GM23338 (cell line): Measurements from ENCODE around the gene ENDOV. TPM values are rescaled to one million over a fixed set of nuclear protein-coding genes. Genes with fewer than 3 reads are reported as not detected.

Experiments
- ATAC-seq: fragments of 200-7000 bp; cut with Tn5 transposase; 3 replicates; pipeline ENCODE4 v1.9.1; 2020
- DNase-seq: peaks from one replicate; pipeline ENCODE4 v3.0.0-alpha.2; 2015; ENCODE audit warnings: low spot score
- H2AFZ ChIP-seq: fragments of 200-600 bp; sonication (generic); 2 replicates; pipeline ENCODE4 v1.8.0; 2016; ENCODE audit warnings: antibody characterized with exemption, mild to moderate bottlenecking, moderate library complexity
- H3F3A ChIP-seq: fragments of 200-600 bp; sonication (generic); replicated peaks from 2 replicates; pipeline ENCODE4 v1.8.0; 2017; ENCODE audit warnings: antibody characterized with exemption, mixed run types, low read depth
- H3K27ac ChIP-seq: fragments of 200-600 bp; sonication (generic); 2 replicates; pipeline ENCODE4 v1.6.1; 2016; ENCODE audit warnings: low read depth
- H3K27me3 ChIP-seq: fragments of 200-600 bp; sonication (generic); 2 replicates; pipeline ENCODE4 v1.8.0; 2016; ENCODE audit warnings: mild to moderate bottlenecking, mixed run types, moderate library complexity; ENCODE audit not compliant: insufficient read depth
- H3K36me3 ChIP-seq: fragments of 200-600 bp; sonication (generic); 2 replicates; pipeline ENCODE4 v1.8.0; 2016; ENCODE audit warnings: mild to moderate bottlenecking; ENCODE audit not compliant: insufficient read depth
- H3K4me1 ChIP-seq: fragments of 200-600 bp; sonication (generic); 2 replicates; pipeline ENCODE4 v1.8.0; 2016; ENCODE audit warnings: mild to moderate bottlenecking, moderate library complexity; ENCODE audit not compliant: insufficient read depth
- H3K4me2 ChIP-seq: fragments of 200-600 bp; sonication (generic); 2 replicates; pipeline ENCODE4 v1.7.1; 2017; ENCODE audit warnings: mixed run types
- H3K4me3 ChIP-seq: fragments of 200-600 bp; sonication (generic); 2 replicates; pipeline ENCODE4 v1.6.1; 2016; ENCODE audit warnings: mixed run types
- H3K79me2 ChIP-seq: fragments of 200-600 bp; sonication (generic); replicated peaks from 2 replicates; pipeline ENCODE4 v1.8.0; 2017; ENCODE audit warnings: mild to moderate bottlenecking; ENCODE audit not compliant: insufficient read depth
- H3K9me2 ChIP-seq: fragments of 200-600 bp; sonication (generic); 2 replicates; pipeline ENCODE4 v1.8.0; 2017; ENCODE audit not compliant: insufficient read depth
- H4K20me1 ChIP-seq: fragments of 200-600 bp; sonication (generic); replicated peaks from 2 replicates; pipeline ENCODE4 v1.8.0; 2017; ENCODE audit warnings: mild to moderate bottlenecking; ENCODE audit not compliant: insufficient read depth
- H3K27ac Mint-ChIP-seq: 2 replicates; pipeline ENCODE4 v1.8.0; 2020; ENCODE audit warnings: inconsistent platforms, mild to moderate bottlenecking, moderate library complexity, mixed read lengths
- H3K27me3 Mint-ChIP-seq: 3 replicates; pipeline ENCODE4 v1.8.0; 2022; ENCODE audit warnings: low read depth, mild to moderate bottlenecking, moderate library complexity, mixed read lengths, inconsistent platforms; ENCODE audit not compliant: insufficient read depth, poor library complexity
- H3K36me3 Mint-ChIP-seq: 3 replicates; pipeline ENCODE4 v1.8.0; 2021; ENCODE audit warnings: low read depth, mild to moderate bottlenecking, inconsistent platforms, moderate library complexity, mixed read lengths
- H3K4me1 Mint-ChIP-seq: 3 replicates; pipeline ENCODE4 v1.8.0; 2020; ENCODE audit warnings: mild to moderate bottlenecking, inconsistent platforms, mixed read lengths
- H3K4me3 Mint-ChIP-seq: 3 replicates; pipeline ENCODE4 v1.8.0; 2021; ENCODE audit warnings: moderate library complexity, mild to moderate bottlenecking, inconsistent platforms, mixed read lengths
- H3K9me3 Mint-ChIP-seq: 3 replicates; pipeline ENCODE4 v1.8.0; 2020; ENCODE audit warnings: moderate library complexity, mild to moderate bottlenecking, inconsistent platforms, mixed read lengths
- CREB1 ChIP-seq: fragments of 250-450 bp; sonication (Bioruptor Pico); IDR thresholded peaks from 2 replicates; pipeline ENCODE4 v1.5.0; 2020; ENCODE audit warnings: low read depth, mild to moderate bottlenecking, moderate library complexity
- EZH2 ChIP-seq: fragments of 200-600 bp; sonication (generic); IDR thresholded peaks from one replicate; pipeline ENCODE4 v1.8.0; 2017; ENCODE audit warnings: antibody characterized with exemption, mild to moderate bottlenecking, low read depth; ENCODE audit not compliant: unreplicated experiment
- EZH2phosphoT487 ChIP-seq: fragments of 200-600 bp; sonication (generic); IDR thresholded peaks from one replicate; pipeline ENCODE4 v1.8.1; 2018; ENCODE audit warnings: antibody characterized with exemption; ENCODE audit not compliant: unreplicated experiment
- NANOG ChIP-seq: IDR thresholded peaks from 2 replicates; pipeline ENCODE4 v1.6.1; 2016; ENCODE audit warnings: antibody characterized with exemption, borderline replicate concordance
- POLR2AphosphoS5 ChIP-seq: IDR thresholded peaks from 2 replicates; pipeline ENCODE4 v1.6.1; 2016; ENCODE audit warnings: antibody characterized with exemption, low read depth
- ZNF114 ChIP-seq: fragments of 250-450 bp; sonication (Bioruptor Pico); IDR thresholded peaks from 2 replicates; pipeline ENCODE4 v1.5.0; 2020; ENCODE audit warnings: mild to moderate bottlenecking, moderate library complexity
- ZNF331 ChIP-seq: fragments of 250-450 bp; sonication (Bioruptor Pico); IDR thresholded peaks from 2 replicates; pipeline ENCODE4 v1.5.0; 2020; ENCODE audit warnings: low read depth, mild to moderate bottlenecking, moderate library complexity
- polyA plus RNA-seq: library from polyadenylated mRNA; unstranded; fragments of >200 nt; fragmentation: Nextera tagmentation; extraction: Ambion mirVana; gene quantifications from 2 replicates; pipeline ENCODE4 v1.2.1, GENCODE V29; 2016
- total RNA-seq: library from RNA; depleted of rRNA; stranded (reverse); fragments of >200 nt; shearing (Covaris generic); gene quantifications from 2 replicates; pipeline ENCODE4 v1.2.3, GENCODE V29; 2014
- TF ChIP-seq, protein P1 (sequence below): IDR thresholded peaks from 2 replicates; pipeline ENCODE4 v1.6.1; 2016; ENCODE audit warnings: antibody characterized with exemption
- TF ChIP-seq, protein P2 (sequence below): IDR thresholded peaks from one replicate; pipeline ENCODE4 v1.6.1; 2018; ENCODE audit warnings: antibody characterized with exemption; ENCODE audit not compliant: unreplicated experiment
- TF ChIP-seq, protein P3 (sequence below): fragments of 250-450 bp; sonication (Bioruptor Pico); IDR thresholded peaks from 2 replicates; pipeline ENCODE4 v1.5.0; 2020; ENCODE audit warnings: mild to moderate bottlenecking, moderate library complexity

Gene ENDOV
- total and polyA plus RNA-seq, 2 experiments from 2014 or later: 11.5 to 16.1 TPM

DNA sequence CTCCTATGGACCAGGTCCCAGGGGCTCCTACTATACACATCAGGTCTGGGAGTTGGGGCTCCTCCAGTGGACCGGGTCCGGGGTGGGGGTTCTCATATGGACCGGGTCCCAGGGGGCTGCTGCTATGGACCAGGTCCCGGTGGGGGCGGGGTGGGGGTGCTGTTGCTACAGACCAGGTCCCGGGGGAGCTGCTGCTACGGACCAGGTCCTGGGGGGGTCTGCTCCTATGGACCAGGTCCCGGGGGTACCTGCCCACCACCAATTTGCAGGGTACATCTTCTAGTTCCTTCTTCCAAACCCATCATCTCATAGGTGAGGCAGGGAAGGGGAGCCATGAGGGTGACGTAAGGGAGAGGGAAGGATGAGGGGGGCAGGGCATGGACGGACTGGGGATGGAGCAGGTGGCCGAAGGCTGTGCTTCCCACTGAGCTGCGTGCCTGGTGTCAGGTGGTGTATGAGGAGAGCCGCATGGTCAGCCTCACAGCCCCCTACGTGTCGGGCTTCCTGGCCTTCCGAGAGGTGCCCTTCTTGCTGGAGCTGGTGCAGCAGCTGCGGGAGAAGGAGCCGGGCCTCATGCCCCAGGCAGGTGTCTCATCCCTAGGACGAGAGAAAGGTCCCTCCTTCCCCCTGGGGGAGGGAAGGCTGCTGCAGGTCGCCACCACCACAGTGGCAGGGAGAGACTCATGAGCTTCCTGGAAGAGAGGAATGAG, 6.6 kb downstream of the ENDOV start:
- Mint-ChIP-seq H3K36me3 (peaks cover 4% of the 10 kb centered on the region; the same call in 2 of the 3 replicates), H3K27ac (no peak overlapping the region), H3K9me3 (no peaks in the 10 kb centered on the region), H3K4me3 (no peak overlapping the region), H3K4me1 (no peaks in the 10 kb centered on the region; the same call in 2 of the 3 replicates), H3K27me3 (peaks cover 16% of the 10 kb centered on the region)
- Histone ChIP-seq H3K4me2 (no peak overlapping the region), H3K79me2 (0 out of 2 replicates have a peak, but pooled peaks cover 2% of the 10 kb centered on the region), H3K27me3 (no peaks in the 10 kb centered on the region), H2AFZ (no peak overlapping the region), H4K20me1 (peaks cover 4% of the 10 kb centered on the region; the same call in 1 of the 2 replicates), H3K27ac (no peak overlapping the region), H3F3A (no peaks in the 10 kb centered on the region), H3K4me3 (no peak overlapping the region), H3K9me2 (no peaks in the 10 kb centered on the region), H3K4me1 (no peaks in the 10 kb centered on the region), H3K36me3 (no peaks in the 10 kb centered on the region)
- TF ChIP-seq EZH2 (no peak), NANOG (no peak), EZH2phosphoT487 (no peak), POLR2AphosphoS5 (no peak)
- TF ChIP-seq, protein P1, sequence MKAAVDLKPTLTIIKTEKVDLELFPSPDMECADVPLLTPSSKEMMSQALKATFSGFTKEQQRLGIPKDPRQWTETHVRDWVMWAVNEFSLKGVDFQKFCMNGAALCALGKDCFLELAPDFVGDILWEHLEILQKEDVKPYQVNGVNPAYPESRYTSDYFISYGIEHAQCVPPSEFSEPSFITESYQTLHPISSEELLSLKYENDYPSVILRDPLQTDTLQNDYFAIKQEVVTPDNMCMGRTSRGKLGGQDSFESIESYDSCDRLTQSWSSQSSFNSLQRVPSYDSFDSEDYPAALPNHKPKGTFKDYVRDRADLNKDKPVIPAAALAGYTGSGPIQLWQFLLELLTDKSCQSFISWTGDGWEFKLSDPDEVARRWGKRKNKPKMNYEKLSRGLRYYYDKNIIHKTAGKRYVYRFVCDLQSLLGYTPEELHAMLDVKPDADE: no peak
- peak; percentile 14; the same call in 1 of the 3 replicates for ATAC-seq
- DNase-seq: no peak

DNA sequence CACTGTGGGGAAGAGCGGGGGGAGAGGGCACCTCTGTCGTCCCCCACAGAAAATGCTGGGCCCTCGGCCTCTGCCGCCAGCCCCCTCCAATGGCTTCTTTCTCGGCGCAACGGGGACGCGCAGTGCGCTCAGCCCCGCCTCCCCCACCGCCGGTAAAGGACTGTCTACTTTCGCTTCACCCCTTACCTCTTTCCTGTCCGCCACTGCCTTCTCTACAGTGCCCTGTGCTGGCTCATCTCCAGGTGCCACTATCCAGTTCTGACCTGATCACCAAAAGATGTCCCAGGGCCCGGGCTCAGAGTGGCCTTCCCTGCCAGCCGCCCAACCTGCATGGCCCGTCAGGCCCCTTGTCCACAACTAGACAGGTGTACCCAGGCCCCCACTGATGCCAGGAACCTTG, 7.3 kb downstream of the ENDOV start:
- no peaks in the 10 kb centered on the region for H3K27me3 ChIP-seq
- H3K4me3 Mint-ChIP-seq: no peak overlapping the region
- H3K36me3 Mint-ChIP-seq: peaks cover under 1% of the 10 kb centered on the region; the same call in 2 of the 3 replicates
- H3K79me2 ChIP-seq: no peaks in the 10 kb centered on the region
- peaks cover 2% of the 10 kb centered on the region; the same call in 1 of the 2 replicates for H4K20me1 ChIP-seq
- peaks cover 16% of the 10 kb centered on the region for H3K27me3 Mint-ChIP-seq
- no peaks in the 10 kb centered on the region for H3F3A ChIP-seq
- peaks cover 4% of the 10 kb centered on the region for H3K4me1 Mint-ChIP-seq
- H3K9me3 Mint-ChIP-seq: no peaks in the 10 kb centered on the region
- no peaks in the 10 kb centered on the region for H3K9me2 ChIP-seq
- H3K4me1 ChIP-seq: no peaks in the 10 kb centered on the region
- H3K36me3 ChIP-seq: no peaks in the 10 kb centered on the region
- no peak overlapping the region for H2AFZ ChIP-seq
- H3K4me3 ChIP-seq: no peak overlapping the region
- no peak overlapping the region for H3K27ac Mint-ChIP-seq
- no peak overlapping the region for H3K4me2 ChIP-seq
- no peak for DNase-seq
- ATAC-seq: no peak
- H3K27ac ChIP-seq: no peak overlapping the region
- no peak for TF ChIP-seq ZNF114 (CRISPR knock-in tag)
- no peak for TF ChIP-seq ZNF331 (CRISPR knock-in tag)
- TF ChIP-seq NANOG: no peak
- no peak for TF ChIP-seq EZH2phosphoT487
- no peak for TF ChIP-seq POLR2AphosphoS5
- TF ChIP-seq, protein P2, sequence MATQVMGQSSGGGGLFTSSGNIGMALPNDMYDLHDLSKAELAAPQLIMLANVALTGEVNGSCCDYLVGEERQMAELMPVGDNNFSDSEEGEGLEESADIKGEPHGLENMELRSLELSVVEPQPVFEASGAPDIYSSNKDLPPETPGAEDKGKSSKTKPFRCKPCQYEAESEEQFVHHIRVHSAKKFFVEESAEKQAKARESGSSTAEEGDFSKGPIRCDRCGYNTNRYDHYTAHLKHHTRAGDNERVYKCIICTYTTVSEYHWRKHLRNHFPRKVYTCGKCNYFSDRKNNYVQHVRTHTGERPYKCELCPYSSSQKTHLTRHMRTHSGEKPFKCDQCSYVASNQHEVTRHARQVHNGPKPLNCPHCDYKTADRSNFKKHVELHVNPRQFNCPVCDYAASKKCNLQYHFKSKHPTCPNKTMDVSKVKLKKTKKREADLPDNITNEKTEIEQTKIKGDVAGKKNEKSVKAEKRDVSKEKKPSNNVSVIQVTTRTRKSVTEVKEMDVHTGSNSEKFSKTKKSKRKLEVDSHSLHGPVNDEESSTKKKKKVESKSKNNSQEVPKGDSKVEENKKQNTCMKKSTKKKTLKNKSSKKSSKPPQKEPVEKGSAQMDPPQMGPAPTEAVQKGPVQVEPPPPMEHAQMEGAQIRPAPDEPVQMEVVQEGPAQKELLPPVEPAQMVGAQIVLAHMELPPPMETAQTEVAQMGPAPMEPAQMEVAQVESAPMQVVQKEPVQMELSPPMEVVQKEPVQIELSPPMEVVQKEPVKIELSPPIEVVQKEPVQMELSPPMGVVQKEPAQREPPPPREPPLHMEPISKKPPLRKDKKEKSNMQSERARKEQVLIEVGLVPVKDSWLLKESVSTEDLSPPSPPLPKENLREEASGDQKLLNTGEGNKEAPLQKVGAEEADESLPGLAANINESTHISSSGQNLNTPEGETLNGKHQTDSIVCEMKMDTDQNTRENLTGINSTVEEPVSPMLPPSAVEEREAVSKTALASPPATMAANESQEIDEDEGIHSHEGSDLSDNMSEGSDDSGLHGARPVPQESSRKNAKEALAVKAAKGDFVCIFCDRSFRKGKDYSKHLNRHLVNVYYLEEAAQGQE: no peak
- TF ChIP-seq, protein P3, sequence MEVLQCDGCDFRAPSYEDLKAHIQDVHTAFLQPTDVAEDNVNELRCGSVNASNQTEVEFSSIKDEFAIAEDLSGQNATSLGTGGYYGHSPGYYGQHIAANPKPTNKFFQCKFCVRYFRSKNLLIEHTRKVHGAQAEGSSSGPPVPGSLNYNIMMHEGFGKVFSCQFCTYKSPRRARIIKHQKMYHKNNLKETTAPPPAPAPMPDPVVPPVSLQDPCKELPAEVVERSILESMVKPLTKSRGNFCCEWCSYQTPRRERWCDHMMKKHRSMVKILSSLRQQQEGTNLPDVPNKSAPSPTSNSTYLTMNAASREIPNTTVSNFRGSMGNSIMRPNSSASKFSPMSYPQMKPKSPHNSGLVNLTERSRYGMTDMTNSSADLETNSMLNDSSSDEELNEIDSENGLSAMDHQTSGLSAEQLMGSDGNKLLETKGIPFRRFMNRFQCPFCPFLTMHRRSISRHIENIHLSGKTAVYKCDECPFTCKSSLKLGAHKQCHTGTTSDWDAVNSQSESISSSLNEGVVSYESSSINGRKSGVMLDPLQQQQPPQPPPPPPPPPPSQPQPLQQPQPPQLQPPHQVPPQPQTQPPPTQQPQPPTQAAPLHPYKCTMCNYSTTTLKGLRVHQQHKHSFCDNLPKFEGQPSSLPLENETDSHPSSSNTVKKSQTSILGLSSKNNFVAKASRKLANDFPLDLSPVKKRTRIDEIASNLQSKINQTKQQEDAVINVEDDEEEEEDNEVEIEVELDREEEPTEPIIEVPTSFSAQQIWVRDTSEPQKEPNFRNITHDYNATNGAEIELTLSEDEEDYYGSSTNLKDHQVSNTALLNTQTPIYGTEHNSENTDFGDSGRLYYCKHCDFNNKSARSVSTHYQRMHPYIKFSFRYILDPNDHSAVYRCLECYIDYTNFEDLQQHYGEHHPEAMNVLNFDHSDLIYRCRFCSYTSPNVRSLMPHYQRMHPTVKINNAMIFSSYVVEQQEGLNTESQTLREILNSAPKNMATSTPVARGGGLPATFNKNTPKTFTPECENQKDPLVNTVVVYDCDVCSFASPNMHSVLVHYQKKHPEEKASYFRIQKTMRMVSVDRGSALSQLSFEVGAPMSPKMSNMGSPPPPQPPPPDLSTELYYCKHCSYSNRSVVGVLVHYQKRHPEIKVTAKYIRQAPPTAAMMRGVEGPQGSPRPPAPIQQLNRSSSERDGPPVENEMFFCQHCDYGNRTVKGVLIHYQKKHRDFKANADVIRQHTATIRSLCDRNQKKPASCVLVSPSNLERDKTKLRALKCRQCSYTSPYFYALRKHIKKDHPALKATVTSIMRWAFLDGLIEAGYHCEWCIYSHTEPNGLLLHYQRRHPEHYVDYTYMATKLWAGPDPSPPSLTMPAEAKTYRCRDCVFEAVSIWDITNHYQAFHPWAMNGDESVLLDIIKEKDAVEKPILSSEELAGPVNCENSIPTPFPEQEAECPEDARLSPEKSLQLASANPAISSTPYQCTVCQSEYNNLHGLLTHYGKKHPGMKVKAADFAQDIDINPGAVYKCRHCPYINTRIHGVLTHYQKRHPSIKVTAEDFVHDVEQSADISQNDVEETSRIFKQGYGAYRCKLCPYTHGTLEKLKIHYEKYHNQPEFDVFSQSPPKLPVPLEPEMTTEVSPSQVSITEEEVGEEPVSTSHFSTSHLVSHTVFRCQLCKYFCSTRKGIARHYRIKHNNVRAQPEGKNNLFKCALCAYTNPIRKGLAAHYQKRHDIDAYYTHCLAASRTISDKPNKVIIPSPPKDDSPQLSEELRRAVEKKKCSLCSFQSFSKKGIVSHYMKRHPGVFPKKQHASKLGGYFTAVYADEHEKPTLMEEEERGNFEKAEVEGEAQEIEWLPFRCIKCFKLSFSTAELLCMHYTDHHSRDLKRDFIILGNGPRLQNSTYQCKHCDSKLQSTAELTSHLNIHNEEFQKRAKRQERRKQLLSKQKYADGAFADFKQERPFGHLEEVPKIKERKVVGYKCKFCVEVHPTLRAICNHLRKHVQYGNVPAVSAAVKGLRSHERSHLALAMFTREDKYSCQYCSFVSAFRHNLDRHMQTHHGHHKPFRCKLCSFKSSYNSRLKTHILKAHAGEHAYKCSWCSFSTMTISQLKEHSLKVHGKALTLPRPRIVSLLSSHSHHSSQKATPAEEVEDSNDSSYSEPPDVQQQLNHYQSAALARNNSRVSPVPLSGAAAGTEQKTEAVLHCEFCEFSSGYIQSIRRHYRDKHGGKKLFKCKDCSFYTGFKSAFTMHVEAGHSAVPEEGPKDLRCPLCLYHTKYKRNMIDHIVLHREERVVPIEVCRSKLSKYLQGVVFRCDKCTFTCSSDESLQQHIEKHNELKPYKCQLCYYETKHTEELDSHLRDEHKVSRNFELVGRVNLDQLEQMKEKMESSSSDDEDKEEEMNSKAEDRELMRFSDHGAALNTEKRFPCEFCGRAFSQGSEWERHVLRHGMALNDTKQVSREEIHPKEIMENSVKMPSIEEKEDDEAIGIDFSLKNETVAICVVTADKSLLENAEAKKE (CRISPR knock-in tag): no peak
- TF ChIP-seq CREB1 (CRISPR knock-in tag): no peak
